D721Med (cell line): ENCODE results near the gene TENM4.
"Not testable (repeated sequence)": the region's sequence is repeated elsewhere in the genome, so short reads cannot be mapped to it uniquely, and the experiment has no call there.

ENCODE experiments used
- DNase-seq: peaks from one replicate; pipeline ENCODE4 v3.0.0; 2011; ENCODE audit warnings: low spot score; ENCODE audit not compliant: insufficient read length
- FAIRE-seq: peaks from 2 replicates; lab custom pipeline; 2011; peaks lifted over from hg19 to GRCh38; lab: Jason Lieb, UNC
- CTCF ChIP-seq: IDR thresholded peaks from 2 replicates; pipeline ENCODE4 v1.5.1; 2012; ENCODE audit warnings: mild to moderate bottlenecking, control low read depth; ENCODE audit not compliant: insufficient read depth; ENCODE audit errors: missing control alignments

TENM4 gene

GRCh38 chr11:79198203-79198897 lies 242.5 kb downstream of the TENM4 start:
- no peak for FAIRE-seq
- DNase-seq: no peak
- no peak for TF ChIP-seq CTCF

- no peak for TF ChIP-seq CTCF
- no peak for DNase-seq
- FAIRE-seq: no peak
Observed at GRCh38 chr11:79196950-79197349, 243.9 kb downstream of the TENM4 start.

- TF ChIP-seq CTCF: no peak
- DNase-seq (no peak), FAIRE-seq (no peak)
Observed at GRCh38 chr11:79195209-79195608, 245.6 kb downstream of the TENM4 start.

GRCh38 chr11:79193663-79194310 lies 247.0 kb downstream of the TENM4 start:
- no peak for TF ChIP-seq CTCF
- DNase-seq (no peak), FAIRE-seq (no peak)

- FAIRE-seq (no peak), DNase-seq (no peak)
- TF ChIP-seq CTCF: no peak
Observed at GRCh38 chr11:79192836-79193235, 248.0 kb downstream of the TENM4 start.

- not testable (repeated sequence) for DNase-seq, FAIRE-seq
Observed at GRCh38 chr11:79191716-79192115, 249.1 kb downstream of the TENM4 start.

- FAIRE-seq, DNase-seq: not testable (repeated sequence)
Observed at GRCh38 chr11:79190553-79190952, 250.3 kb downstream of the TENM4 start.

- DNase-seq (no peak), FAIRE-seq (no peak)
- no peak for TF ChIP-seq CTCF
Observed at GRCh38 chr11:79189601-79190000, 251.2 kb downstream of the TENM4 start.
